Prostate gland (tissue), 2 donors: Measurements from ENCODE around the gene MRPL33. TPM values are rescaled to one million over a fixed set of nuclear protein-coding genes. Genes with fewer than 3 reads are reported as not detected.

Experiments
- DNase-seq: peaks from one replicate; pipeline ENCODE4 v3.0.0-alpha.2; 2019; ENCODE audit warnings: low spot score
- H3K27ac ChIP-seq, 2 donors: fragments of 200-600 bp; sonication (generic); 2 replicates each; pipeline ENCODE4 v1.5.1; 2017 to 2019
- H3K27me3 ChIP-seq: fragments of 200-600 bp; sonication (generic); replicated peaks from 2 replicates; pipeline ENCODE4 v1.5.1; 2019; ENCODE audit not compliant: insufficient read depth
- H3K36me3 ChIP-seq, 2 donors: fragments of 200-600 bp; sonication (generic); 1 replicate in 1 of 2; 2 replicates in 1 of 2; pipeline versions ENCODE4 v1.5.1 to v1.8.1; 2017 to 2019
- H3K4me1 ChIP-seq: fragments of 200-600 bp; sonication (generic); replicated peaks from 2 replicates; pipeline ENCODE4 v1.5.1; 2019
- H3K4me3 ChIP-seq, 2 donors: fragments of 200-600 bp; sonication (generic); 2 replicates each; pipeline ENCODE4 v1.5.1; 2017 to 2019
- H3K9me3 ChIP-seq: fragments of 200-600 bp; sonication (generic); 2 replicates; pipeline ENCODE4 v1.5.1; 2017
- POLR2A ChIP-seq: fragments of 450-650 bp; IDR thresholded peaks from one replicate; pipeline ENCODE4 v1.6.1; 2016; ENCODE audit warnings: antibody characterized with exemption, mild to moderate bottlenecking
- POLR2AphosphoS5 ChIP-seq: sonication (generic); formaldehyde crosslinking; IDR thresholded peaks from one replicate; pipeline ENCODE4 v1.6.1; 2017; ENCODE audit warnings: antibody characterized with exemption
- WGBS: methylation state at CpG from one replicate; pipeline ENCODE4 v1.1.5; 2018; 5-methylcytosine and 5-hydroxymethylcytosine counted together
- intact Hi-C: fragments of 100-400 bp; cut with DNase I; formaldehyde crosslinking; loops from one replicate; pipeline ENCODE4 v1.14.2; 2022
- total RNA-seq, 2 donors: library from RNA; depleted of rRNA; stranded (reverse); fragments of >200 nt; gene quantifications; one replicate each; pipeline ENCODE4 v1.1.0, GENCODE V29; 2016
- TF ChIP-seq, protein P1 (sequence below), 4 experiments: fragments of 200-600 bp in 2 of 4; fragments of 450-650 bp in 2 of 4; sonication (generic) in 2 of 4; IDR thresholded peaks; 1 replicate in 3 of 4; 2 replicates in 1 of 4; pipeline ENCODE4 v1.5.1; 2016 to 2019; ENCODE audit warnings: antibody characterized with exemption in 4 of 4, mild to moderate bottlenecking in 2 of 4, moderate library complexity in 2 of 4

MRPL33 gene
- total RNA-seq, 2 donors from 2014 or later, result 140 to 186 TPM

- no peak for DNase-seq
- Histone ChIP-seq H3K4me1 (no peaks in the 10 kb centered on the region), H3K36me3 (no peaks in the 10 kb centered on the region), H3K27ac (no peak overlapping the region), H3K4me3 (no peak overlapping the region), H3K9me3 (no peaks in the 10 kb centered on the region), H3K27me3 (no peaks in the 10 kb centered on the region)
- TF ChIP-seq POLR2A (no peak), POLR2AphosphoS5 (no peak)
- TF ChIP-seq, protein P1, sequence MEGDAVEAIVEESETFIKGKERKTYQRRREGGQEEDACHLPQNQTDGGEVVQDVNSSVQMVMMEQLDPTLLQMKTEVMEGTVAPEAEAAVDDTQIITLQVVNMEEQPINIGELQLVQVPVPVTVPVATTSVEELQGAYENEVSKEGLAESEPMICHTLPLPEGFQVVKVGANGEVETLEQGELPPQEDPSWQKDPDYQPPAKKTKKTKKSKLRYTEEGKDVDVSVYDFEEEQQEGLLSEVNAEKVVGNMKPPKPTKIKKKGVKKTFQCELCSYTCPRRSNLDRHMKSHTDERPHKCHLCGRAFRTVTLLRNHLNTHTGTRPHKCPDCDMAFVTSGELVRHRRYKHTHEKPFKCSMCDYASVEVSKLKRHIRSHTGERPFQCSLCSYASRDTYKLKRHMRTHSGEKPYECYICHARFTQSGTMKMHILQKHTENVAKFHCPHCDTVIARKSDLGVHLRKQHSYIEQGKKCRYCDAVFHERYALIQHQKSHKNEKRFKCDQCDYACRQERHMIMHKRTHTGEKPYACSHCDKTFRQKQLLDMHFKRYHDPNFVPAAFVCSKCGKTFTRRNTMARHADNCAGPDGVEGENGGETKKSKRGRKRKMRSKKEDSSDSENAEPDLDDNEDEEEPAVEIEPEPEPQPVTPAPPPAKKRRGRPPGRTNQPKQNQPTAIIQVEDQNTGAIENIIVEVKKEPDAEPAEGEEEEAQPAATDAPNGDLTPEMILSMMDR (IDR thresholded peaks at IDR 0.05), result no peak
- 94% methylated on average over 5 of the region's 5 CpGs for WGBS
- intact Hi-C loops, result no loop called here
Measured at GRCh38 chr2:27754831-27755230, 16.7 kb upstream of the MRPL33 start.

DNA sequence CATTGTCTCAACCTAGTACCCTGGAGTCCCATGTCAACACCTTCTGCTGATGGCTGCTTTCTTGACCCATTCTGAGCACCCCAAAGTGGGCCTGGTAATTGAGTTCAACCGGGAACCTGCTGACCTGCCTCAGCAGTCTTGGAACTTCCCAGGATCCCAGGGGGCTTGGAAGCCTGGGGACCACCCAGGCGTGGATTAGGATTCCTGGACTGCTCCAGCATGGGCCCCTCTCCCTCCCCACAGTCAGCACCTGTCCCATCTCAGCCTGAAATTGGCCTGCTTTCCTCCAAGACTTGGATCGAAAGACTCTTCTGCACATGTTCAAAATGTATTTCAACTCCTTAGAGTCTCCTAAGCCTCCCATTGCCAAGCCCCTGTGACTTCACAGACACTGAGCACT lies 15.4 kb upstream of the MRPL33 start:
- H3K27ac ChIP-seq, result no peak overlapping the region
- no peaks in the 10 kb centered on the region for H3K4me1 ChIP-seq
- H3K27me3 ChIP-seq, result no peaks in the 10 kb centered on the region
- no peaks in the 10 kb centered on the region for H3K36me3 ChIP-seq
- H3K9me3 ChIP-seq, result no peaks in the 10 kb centered on the region
- no peak for DNase-seq
- intact Hi-C loops, result no loop called here
- 79% methylated on average over 3 of the region's 3 CpGs for WGBS
- no peak overlapping the region for H3K4me3 ChIP-seq
- TF ChIP-seq POLR2AphosphoS5 (no peak), POLR2A (no peak)
- TF ChIP-seq, protein P1 (IDR thresholded peaks at IDR 0.05), result no peak

DNA sequence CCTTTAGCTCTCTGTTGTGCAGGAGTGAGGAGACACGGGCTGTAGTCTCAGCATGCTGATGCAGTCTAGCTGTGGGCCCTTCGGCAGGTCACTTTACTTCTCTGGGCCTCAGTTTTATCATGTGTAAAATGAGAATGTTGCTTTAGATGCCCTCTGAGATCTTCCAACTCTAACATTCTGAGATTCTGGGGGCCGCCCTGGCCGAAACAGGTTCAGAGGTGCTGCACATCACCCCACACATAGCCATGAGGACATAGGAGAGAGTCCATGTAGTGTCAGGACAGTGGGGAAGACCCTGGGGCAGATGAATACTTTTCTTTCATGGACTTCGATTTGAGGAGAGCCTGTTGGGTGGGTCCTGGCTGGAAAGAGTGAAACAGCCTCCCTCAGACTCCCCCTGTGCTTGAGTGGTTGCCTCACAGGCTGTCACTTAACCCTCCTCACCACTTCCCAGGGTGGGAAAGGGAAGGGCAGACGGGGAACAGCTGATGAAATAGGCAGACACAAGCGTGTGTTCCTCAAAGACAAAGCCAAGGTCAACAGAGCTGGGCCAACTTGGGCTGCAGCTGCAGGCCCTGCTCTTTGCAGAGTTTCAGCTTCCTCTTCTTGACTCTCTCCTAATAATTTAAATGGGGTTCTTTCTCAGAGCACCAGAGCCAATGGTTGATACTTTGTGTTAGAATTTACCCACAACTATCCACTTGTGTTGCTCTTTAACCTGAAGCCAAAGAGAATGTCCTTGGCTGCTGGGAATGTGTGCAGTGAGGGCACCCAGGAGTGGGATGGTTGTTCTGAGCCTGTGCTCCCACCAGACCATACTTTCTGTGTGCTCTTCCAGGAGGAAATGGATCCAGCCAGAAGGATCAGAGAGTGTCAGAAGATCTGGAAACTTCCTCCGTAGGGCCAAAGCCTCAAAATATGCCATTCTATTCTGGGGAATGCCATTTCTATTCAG lies 14.7 kb upstream of the MRPL33 start:
- no peak for DNase-seq
- intact Hi-C loops, result no loop called here
- H3K9me3 ChIP-seq, result no peaks in the 10 kb centered on the region
- no peaks in the 10 kb centered on the region for H3K4me1 ChIP-seq
- 83% methylated on average over 8 of the region's 8 CpGs for WGBS
- H3K27ac ChIP-seq, result no peak overlapping the region
- H3K27me3 ChIP-seq, result no peaks in the 10 kb centered on the region
- TF ChIP-seq, protein P1 (IDR thresholded peaks at IDR 0.05), result no peak
- TF ChIP-seq POLR2A (no peak), POLR2AphosphoS5 (no peak)
- H3K36me3 ChIP-seq, result no peaks in the 10 kb centered on the region
- no peak overlapping the region for H3K4me3 ChIP-seq

GRCh38 chr2:27762951-27763906 lies 8.3 kb upstream of the MRPL33 start:
- TF ChIP-seq POLR2A, result no peak
- TF ChIP-seq POLR2AphosphoS5, result no peak
- TF ChIP-seq, protein P1 (IDR thresholded peaks at IDR 0.05), result no peak
- Histone ChIP-seq H3K36me3 (no peaks in the 10 kb centered on the region), H3K27ac (no peak overlapping the region), H3K4me3 (no peak overlapping the region), H3K27me3 (no peaks in the 10 kb centered on the region), H3K9me3 (no peaks in the 10 kb centered on the region), H3K4me1 (no peaks in the 10 kb centered on the region)
- no peak for DNase-seq
- WGBS, result 84% methylated on average over 3 of the region's 3 CpGs
- intact Hi-C loops, result no loop called here
